ENCODE data around the gene ZNF100. TPM values are rescaled to one million over a fixed set of nuclear protein-coding genes. Genes with fewer than 3 reads are reported as not detected.
"Not testable (repeated sequence)": the region's sequence is repeated elsewhere in the genome, so short reads cannot be mapped to it uniquely, and the experiment has no call there.

The ZNF100 gene
- total RNA-seq, 1 donor from 2014 or later, result 3.5 TPM

- no peak for ATAC-seq
Observed at GRCh38 chr19:21699197-21699596, 68.2 kb downstream of the ZNF100 start.

GRCh38 chr19:21698215-21698614, 69.2 kb downstream of the ZNF100 start:
- ATAC-seq, result no peak

DNA sequence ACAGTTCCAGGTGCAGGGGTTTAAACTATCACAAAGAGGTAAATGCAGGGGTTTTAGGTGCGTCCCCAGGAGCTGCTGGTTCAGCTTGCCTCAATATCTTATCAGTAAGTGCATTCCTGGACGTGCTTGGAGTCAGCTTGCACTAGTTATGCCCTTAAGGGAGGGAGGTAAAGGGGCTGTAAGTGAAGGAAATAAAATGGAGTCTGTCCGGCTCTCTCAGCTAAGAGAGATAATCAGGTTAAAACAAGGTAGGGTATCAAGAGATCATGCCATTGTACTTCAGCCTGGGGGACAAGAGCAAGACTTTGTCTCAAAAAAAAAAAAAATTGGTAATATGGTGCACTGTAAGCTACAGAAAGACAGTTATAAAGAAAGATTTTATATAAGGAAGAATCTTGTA, 69.7 kb downstream of the ZNF100 start:
- ATAC-seq, result no peak

DNA sequence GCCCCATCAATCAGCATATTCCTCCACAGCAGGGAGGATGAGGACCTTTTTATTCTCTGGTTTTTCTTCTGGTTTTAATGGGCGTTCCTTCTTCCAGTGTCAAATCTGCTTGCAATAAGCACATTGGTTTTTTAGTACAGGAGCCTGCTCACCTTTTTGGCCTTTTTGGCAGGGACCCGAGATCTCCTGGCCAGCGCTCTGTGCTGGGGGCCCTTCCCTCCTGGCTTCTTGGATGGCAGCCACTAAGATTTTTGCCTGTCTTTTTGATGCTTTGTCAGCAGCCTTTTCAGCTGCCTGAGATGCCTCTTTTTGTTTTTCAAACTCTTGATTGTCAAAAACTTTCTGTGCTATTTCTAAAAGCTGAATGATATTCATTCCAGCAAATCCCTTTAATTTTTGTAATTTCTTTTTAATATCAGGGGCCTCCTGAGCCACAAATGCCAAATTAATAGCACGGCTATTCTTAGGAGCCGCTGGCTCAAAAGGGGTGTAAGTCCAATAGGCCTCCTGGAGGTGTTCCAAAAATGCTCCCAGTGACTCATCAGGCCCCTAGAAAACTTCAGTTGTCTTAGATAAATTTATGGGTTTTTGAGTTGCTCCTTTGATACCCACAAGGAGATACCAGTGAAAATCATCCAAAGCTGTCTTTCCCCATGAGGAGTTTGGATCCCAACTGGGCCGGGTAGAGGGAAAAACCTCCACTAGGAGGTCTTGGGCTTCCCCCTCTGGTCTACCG, 73.0 kb downstream of the ZNF100 start:
- no peak for ATAC-seq

DNA sequence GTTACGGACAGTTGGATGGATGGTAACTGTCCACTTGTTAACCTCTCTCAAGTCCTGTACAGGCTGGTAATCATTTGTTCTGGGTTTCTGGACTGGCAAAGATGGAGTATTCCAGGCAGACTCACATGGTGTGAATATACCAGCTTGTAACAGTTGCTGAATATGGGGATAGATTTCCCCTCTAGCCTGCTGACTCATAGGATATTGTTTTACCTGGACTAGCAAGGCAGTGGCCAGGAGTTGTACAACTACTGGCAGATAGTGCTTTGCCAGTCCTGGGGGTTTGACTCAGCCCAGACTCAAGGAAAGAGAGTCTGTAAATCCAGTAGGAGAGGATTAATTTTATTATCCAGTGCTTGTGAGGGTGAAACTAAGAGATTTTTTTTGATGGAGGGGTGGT, 74.0 kb downstream of the ZNF100 start:
- ATAC-seq, result no peak

GRCh38 chr19:21691661-21692060, 75.7 kb downstream of the ZNF100 start:
- ATAC-seq, result no peak

DNA sequence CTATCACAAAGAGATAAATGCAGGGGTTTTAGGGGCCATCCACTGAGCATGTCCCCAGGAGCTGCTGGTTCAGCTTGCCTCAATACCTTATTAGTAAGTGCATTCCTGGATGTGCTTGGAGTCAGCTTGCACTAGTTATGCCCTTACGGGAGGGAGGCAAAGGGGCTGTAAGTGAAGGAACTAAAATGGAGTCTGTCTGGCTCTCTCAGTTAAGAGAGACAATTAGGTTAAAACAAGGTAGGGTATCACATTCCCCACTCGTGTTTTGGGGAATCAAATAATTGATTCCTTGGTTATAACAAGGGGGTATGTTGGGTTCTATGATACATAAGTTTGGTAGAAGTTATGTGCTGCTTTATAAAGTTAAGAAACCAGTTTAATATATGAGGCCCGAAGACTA, 78.9 kb downstream of the ZNF100 start:
- ATAC-seq, result no peak

- ATAC-seq, result no peak
Observed at GRCh38 chr19:21680671-21681070, 86.7 kb downstream of the ZNF100 start.

- ATAC-seq, result no peak
Observed at GRCh38 chr19:21680026-21680425, 87.4 kb downstream of the ZNF100 start.

- no peak for ATAC-seq
Observed at GRCh38 chr19:21677696-21678418, 89.5 kb downstream of the ZNF100 start.

DNA sequence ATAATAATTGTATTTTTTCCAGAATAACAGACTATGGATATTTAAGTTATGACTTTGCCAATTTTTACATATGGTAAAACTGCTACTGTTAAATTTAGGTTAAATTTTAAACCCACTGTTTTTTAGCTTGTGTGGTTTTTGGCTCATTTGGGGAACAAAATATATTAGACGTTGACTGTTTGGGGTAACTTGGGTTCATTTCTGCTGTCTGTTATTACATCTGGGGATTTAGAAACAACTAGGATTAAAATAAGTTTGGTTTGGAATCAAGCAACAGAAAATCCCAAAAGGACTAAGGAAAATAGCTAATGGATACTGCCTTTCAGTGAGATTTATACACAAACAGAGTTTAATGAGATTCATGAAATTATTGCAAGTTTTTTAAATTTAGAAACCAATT, 92.9 kb downstream of the ZNF100 start:
- ATAC-seq, result no peak

DNA sequence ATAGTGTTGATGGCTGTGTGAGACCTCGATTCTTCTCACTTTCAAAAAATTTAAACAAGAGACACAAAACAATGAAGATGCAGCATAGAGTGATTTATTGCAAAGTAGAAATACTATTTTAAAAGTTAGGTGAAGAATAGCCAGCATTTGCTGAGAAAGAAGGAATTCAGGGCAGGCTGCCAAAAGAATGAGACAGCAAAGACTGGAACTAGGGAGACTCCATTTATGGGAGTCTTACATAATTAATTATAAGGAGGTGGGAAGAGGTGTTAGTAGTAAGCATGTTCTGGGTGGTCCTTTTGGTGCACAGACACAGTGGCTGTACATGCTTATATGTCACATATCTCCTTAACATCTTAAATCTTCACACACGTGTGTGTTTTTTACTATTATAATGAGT, 93.9 kb downstream of the ZNF100 start:
- ATAC-seq, result not testable (repeated sequence)

Other genes with a start within 250 kb of the ZNF100 start
- 4.5 TPM for gene ZNF43, start 68.6 kb upstream of the ZNF100 start, total RNA-seq
- 0.60 TPM for gene ZNF208, start 243.4 kb upstream of the ZNF100 start, total RNA-seq